Pancreas (tissue), 10 donors: ENCODE data around the gene SYPL2. TPM values are rescaled to one million over a fixed set of nuclear protein-coding genes. Genes with fewer than 3 reads are reported as not detected.

Source experiments
- ATAC-seq, 4 donors: fragments of 200-7000 bp; cut with Tn5 transposase; one replicate each; pipeline versions ENCODE4 v1.8.0 to v1.9.1; 2020; ENCODE audit warnings: mild to moderate bottlenecking in 4 of 4, moderate library complexity in 4 of 4
- DNase-seq, 6 donors: peaks; one replicate each; pipeline ENCODE4 v3.0.0-alpha.2; 2020
- FAIRE-seq: peaks from 2 replicates; lab custom pipeline; 2012; peaks lifted over from hg19 to GRCh38; lab: Jason Lieb, UNC
- H3K27ac ChIP-seq, 4 donors: fragments of 200-600 bp; sonication (generic); 1 replicate in 3 of 4; 2 replicates in 1 of 4; pipeline versions ENCODE4 v1.5.0 to v1.8.0; 2020
- H3K27me3 ChIP-seq, 4 donors: fragments of 200-600 bp; one replicate each; pipeline ENCODE4 v1.8.0; 2021
- H3K36me3 ChIP-seq, 3 donors: fragments of 200-600 bp; sonication (generic) in 1 of 3; one replicate each; pipeline versions ENCODE4 v1.5.0 to v1.8.0; 2020 to 2021
- H3K4me1 ChIP-seq, 3 donors: fragments of 200-600 bp; one replicate each; pipeline ENCODE4 v1.8.0; 2021
- H3K4me3 ChIP-seq, 4 donors: fragments of 200-600 bp; sonication (generic) in 2 of 4; one replicate each; pipeline versions ENCODE4 v1.5.0 to v1.8.0; 2020 to 2021
- H3K9me3 ChIP-seq, 4 donors: fragments of 200-600 bp; one replicate each; pipeline ENCODE4 v1.8.0; 2021
- WGBS, 2 donors: extraction: QIAGEN DNeasy Blood & Tissue Kit; methylation state at CpG; one replicate each; pipeline ENCODE4 v1.1.7; 2013; 5-methylcytosine and 5-hydroxymethylcytosine counted together
- intact Hi-C, 3 donors: fragments of 100-400 bp; cut with DNase I; formaldehyde crosslinking; loops; one replicate each; pipeline versions ENCODE4 v1.11.1 to v1.14.2; 2022
- polyA plus RNA-seq, 2 donors: library from polyadenylated mRNA; stranded (reverse); fragments of 200-250 nt; gene quantifications; one replicate each; pipeline ENCODE4 v1.2.3, GENCODE V29; 2013
- total RNA-seq, 6 donors: library from RNA; stranded (reverse); fragmentation: NEBNext Ultra II Directional in 4 of 6; extraction: Animal tissue kit (Norgen Biotek cat#: 25700) in 4 of 6; gene quantifications; one replicate each; pipeline versions ENCODE4 v1.2.1 to v1.2.4, GENCODE V29; 2021 to 2023
- TF ChIP-seq, protein P1 (sequence below), 4 donors: fragments of 200-600 bp; sonication (generic) in 3 of 4; IDR thresholded peaks; one replicate each; pipeline versions ENCODE4 v1.5.0 to v1.8.0; 2021; ENCODE audit warnings: antibody characterized with exemption in 4 of 4
- donor health status: healthy with polysubstance abuse.
- donor health status: DM: no; HTN: no; CAD: no; lungs with moderate emphysema.
- donor health status: DM: no; HTN: no; CAD: no.
- donor health status: control.
- donor health status: control.
- donor health status: Bipolar disorder and iron deficiency.
- donor health status: DM: yes; HTN: yes; CAD: no.
- donor health status: DM: no; HTN: no; CAD: no.
- donor health status: DM: no; HTN: no; CAD: no.
- donor health status: DM: yes; HTN: yes; CAD: no.

Gene SYPL2
- total and polyA plus RNA-seq, 8 donors: 1.5 to 3.7 (median 2.5) TPM

DNA sequence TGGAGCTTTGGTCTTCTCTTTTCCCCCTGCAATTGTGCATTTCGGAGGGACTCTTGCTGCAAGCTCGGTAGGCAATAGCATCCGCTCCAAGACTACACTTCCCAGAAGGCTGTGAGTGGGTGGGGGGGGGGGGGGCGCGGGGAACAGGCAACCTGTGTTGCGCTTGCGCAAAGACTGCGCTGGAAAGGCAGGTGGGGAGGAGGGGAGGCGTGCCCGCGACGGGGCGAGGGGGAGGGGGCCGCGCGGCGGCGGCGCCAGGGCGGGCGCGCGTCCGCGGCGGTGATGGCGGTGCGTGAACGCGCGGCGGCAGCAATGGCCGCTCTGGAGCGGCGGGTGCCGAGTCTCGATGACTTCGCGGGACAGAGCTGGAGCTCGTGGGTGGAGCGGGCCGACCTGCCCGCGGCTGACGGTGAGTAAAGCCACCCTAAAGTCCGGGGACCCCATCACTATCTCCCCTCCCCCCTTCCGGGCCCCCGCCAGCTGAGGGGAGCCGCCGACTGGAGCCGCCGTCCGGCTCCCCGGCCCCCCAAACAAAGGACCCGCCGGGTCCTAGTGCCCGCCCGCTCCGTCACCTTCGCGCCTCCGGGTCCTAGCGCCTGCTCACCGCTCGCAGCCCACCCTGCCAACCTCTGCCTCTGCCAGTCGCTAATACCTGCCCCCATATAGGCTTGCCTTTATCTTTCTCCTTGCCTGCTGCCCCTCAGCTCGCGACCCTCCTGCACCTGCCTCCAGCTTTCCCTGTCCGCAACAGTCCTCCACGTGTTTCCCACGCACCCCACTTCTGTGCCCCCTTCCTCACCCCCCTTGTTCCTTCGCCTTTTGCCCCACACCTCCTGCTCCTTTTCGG lies 17.5 kb downstream of the SYPL2 start, which contains the start of gene ATXN7L2:
ATXN7L2 (plus strand) TSS at position 234 of the 847 bp plus-strand sequence; CDS start at position 283, 49 bp downstream.
- Histone ChIP-seq H3K9me3 (no peaks in the 10 kb centered on the region), H3K27ac (peak within 1 kb of the TSS; percentile 85 to 96 (median 90)), H3K4me1 (peaks cover 0 to 8% (median 0%) of the 10 kb centered on the region in 3 donors), H3K4me3 (peak within 1 kb of the TSS; percentile 59 to 72 (median 71)), H3K36me3 (no peaks in the 10 kb centered on the region), H3K27me3 (no peaks in the 10 kb centered on the region)
- ATAC-seq (peak; percentile 93 to 98 (median 96)), DNase-seq (peak; percentile 92 to 98 (median 95)), FAIRE-seq (no peak)
- TF ChIP-seq, protein P1, sequence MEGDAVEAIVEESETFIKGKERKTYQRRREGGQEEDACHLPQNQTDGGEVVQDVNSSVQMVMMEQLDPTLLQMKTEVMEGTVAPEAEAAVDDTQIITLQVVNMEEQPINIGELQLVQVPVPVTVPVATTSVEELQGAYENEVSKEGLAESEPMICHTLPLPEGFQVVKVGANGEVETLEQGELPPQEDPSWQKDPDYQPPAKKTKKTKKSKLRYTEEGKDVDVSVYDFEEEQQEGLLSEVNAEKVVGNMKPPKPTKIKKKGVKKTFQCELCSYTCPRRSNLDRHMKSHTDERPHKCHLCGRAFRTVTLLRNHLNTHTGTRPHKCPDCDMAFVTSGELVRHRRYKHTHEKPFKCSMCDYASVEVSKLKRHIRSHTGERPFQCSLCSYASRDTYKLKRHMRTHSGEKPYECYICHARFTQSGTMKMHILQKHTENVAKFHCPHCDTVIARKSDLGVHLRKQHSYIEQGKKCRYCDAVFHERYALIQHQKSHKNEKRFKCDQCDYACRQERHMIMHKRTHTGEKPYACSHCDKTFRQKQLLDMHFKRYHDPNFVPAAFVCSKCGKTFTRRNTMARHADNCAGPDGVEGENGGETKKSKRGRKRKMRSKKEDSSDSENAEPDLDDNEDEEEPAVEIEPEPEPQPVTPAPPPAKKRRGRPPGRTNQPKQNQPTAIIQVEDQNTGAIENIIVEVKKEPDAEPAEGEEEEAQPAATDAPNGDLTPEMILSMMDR (IDR thresholded peaks at IDR 0.05): no peak
- intact Hi-C loops: no loop called here
- WGBS, 2 donors: 0 to 1% methylated on average over 46 to 73 of the region's 73 CpGs

DNA sequence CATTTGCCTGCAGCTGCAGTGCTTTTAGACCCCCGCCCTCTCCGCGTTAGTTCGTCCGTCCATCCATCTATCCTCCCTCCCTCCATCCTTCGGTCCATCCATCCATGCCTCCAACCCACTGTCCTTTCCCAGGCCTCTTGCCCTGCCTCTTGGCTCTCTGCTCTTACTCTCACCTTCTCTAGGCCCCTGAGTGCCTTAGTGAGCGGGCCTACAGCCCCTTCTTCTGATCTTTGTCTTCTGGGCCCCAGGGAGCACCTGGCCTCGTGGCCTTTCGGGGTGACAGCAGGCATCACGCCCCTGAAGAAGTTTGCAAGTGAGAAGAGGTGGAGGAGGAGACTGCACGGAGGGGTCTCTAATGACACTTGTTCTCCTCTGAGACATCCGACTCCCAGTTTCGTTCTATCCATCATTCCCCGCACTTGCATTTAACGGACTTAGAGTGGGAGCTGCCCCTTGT lies 18.2 kb downstream of the SYPL2 start:
- Histone ChIP-seq H3K4me3 (peak overlapping the region; percentile 59 to 72 (median 71)), H3K9me3 (no peaks in the 10 kb centered on the region), H3K27ac (no peak overlapping the region), H3K4me1 (peaks cover 0 to 8% (median 0%) of the 10 kb centered on the region in 3 donors), H3K27me3 (no peaks in the 10 kb centered on the region), H3K36me3 (no peaks in the 10 kb centered on the region)
- intact Hi-C loops: no loop called here
- no peak for ATAC-seq
- FAIRE-seq: no peak
- DNase-seq: no peak
- TF ChIP-seq, protein P1 (IDR thresholded peaks at IDR 0.05): no peak
- 31% methylated on average over 15 of the region's 15 CpGs for WGBS, 2 donors

DNA sequence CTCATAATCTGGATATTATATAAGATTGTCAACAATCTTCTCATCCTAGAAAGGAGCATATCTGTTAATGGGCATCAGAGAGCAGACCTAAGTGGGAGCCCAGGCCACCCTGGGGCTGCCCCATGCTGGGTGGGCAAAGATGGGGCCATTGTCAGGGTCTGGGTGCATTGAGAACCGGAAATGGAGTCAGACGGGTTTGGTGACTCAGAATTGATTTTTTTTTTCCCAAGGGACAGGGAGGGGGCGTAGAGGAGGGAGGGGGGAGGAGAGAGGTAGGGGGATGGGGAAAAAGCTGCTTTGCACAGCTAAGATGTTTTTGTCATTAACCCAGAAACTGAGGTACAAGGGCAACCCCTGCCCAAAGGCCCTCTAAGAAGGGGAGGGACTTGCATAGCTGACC lies 18.7 kb downstream of the SYPL2 start:
- 6 to 17% methylated on average over 3 of the region's 3 CpGs for WGBS, 2 donors
- TF ChIP-seq, protein P1 (IDR thresholded peaks at IDR 0.05): no peak
- Histone ChIP-seq H3K27me3 (no peaks in the 10 kb centered on the region), H3K27ac (no peak overlapping the region), H3K4me1 (peaks cover 0 to 8% (median 0%) of the 10 kb centered on the region in 3 donors), H3K4me3 (no peak overlapping the region), H3K36me3 (no peaks in the 10 kb centered on the region), H3K9me3 (no peaks in the 10 kb centered on the region)
- intact Hi-C loops: loop anchor here in 1 of 3 donors (5.0 kb wide), 1 partner anchor 47 kb away; no protein-coding TSS in a partner anchor
- FAIRE-seq: no peak
- ATAC-seq: no peak
- no peak for DNase-seq

- DNase-seq (no peak), FAIRE-seq (no peak), ATAC-seq (no peak)
- H3K27ac ChIP-seq: no peak overlapping the region
- TF ChIP-seq, protein P1 (IDR thresholded peaks at IDR 0.05): no peak
- no peak overlapping the region for H3K4me3 ChIP-seq
- H3K36me3 ChIP-seq: no peaks in the 10 kb centered on the region
- peaks cover 0 to 8% (median 0%) of the 10 kb centered on the region in 3 donors for H3K4me1 ChIP-seq
- WGBS, 2 donors: 70 to 83% methylated on average over 5 of the region's 5 CpGs
- intact Hi-C loops: loop anchor here in 1 of 3 donors (5.0 kb wide), 1 partner anchor 45 kb away; no protein-coding TSS in a partner anchor
- no peaks in the 10 kb centered on the region for H3K27me3 ChIP-seq
- H3K9me3 ChIP-seq: no peaks in the 10 kb centered on the region
These were observed 20.9 kb downstream of the SYPL2 start for GRCh38 chr1:109487261-109487660.
